Measurements from ENCODE around the gene CLEC11A.
"Not testable (repeated sequence)": the region's sequence is repeated elsewhere in the genome, so short reads cannot be mapped to it uniquely, and the experiment has no call there.

- TF ChIP-seq CTCF (conservative IDR thresholded peaks at IDR 0.05; ENCODE audit: low read length); EZH2phosphoT487 (IDR thresholded peaks at IDR 0.05; ENCODE audit: borderline replicate concordance, low read depth, low read length): not testable (repeated sequence)
Measured at GRCh38 chr19:50770164-50770563, 47.0 kb downstream of the CLEC11A start, which contains the start of gene GPR32.

Measured in OCI-LY7 (cell line).